ENCODE data around the gene DMKN.

DMKN gene

GRCh38 chr19:35545855-35546381, 32.5 kb upstream of the DMKN start:
- Histone ChIP-seq H3K4me3 (replicated peaks; ENCODE audit: low read depth, low read length) (peak overlapping the region; percentile 78), H3K36me3 (ENCODE audit: control insufficient read depth, insufficient read depth, low read length) (peaks cover 9% of the 10 kb centered on the region), H3K27me3 (replicated peaks; ENCODE audit: control insufficient read depth, insufficient read depth, low read length) (no peaks in the 10 kb centered on the region)
- DNase-seq (ENCODE audit: extremely low read depth, insufficient read length) = peak; percentile 77
- no peak for TF ChIP-seq CTCF (IDR thresholded peaks at IDR 0.05; ENCODE audit: insufficient read depth, low read length, poor library complexity, severe bottlenecking)

DNA sequence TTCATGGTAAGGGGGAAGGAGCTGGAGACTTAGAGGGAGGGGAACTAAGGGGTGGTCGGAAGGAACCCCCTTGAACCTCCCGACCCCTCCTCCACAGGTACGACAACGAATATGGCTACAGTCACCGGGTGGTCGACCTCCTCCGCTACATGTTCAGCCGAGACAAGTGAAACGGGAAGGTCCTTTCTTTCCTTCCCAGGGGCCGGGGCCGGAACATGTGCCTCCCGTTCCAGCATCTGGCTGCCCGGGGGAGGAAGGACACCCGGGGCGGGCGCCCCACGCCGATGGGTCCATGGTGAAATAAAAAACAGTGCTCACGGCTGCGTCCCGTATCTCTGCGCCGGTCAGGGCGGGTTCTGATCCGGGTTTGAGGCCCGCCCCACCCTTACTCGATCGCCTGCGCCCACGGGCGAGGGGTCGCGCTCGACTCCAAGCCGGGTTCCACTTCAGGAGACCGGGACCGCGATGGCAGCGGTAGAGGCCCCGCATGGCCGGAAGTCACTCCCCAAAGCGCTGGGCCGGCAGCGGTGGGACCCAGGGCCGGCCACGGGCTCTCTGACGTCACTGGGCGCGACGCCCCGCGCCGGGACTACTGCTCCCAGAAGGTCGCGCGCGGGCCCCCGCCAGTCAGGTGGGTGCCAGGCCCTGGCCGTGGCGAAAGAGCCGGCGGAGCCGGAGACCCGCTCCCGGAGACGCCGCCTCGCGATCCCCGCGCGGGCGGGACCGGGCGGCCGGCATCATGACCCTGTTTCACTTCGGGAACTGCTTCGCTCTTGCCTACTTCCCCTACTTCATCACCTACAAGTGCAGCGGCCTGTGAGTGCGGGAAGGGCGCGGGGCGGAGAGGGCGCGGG, 31.8 kb upstream of the DMKN start, which contains the start of gene TMEM147:
TSS of gene TMEM147 (plus strand) at position 626 of the 854 bp plus-strand sequence. CDS start at position 740, 114 bp downstream.
- no peak for TF ChIP-seq CTCF (IDR thresholded peaks at IDR 0.05; ENCODE audit: insufficient read depth, low read length, poor library complexity, severe bottlenecking)
- DNase-seq (ENCODE audit: extremely low read depth, insufficient read length) = peak; percentile 91
- peak within 1 kb of the TSS; percentile 78 for H3K4me3 ChIP-seq (replicated peaks; ENCODE audit: low read depth, low read length)
- peaks cover 7% of the 10 kb centered on the region for H3K36me3 ChIP-seq (ENCODE audit: control insufficient read depth, insufficient read depth, low read length)
- H3K27me3 ChIP-seq (replicated peaks; ENCODE audit: control insufficient read depth, insufficient read depth, low read length) = no peaks in the 10 kb centered on the region

GRCh38 chr19:35544110-35544802, 30.8 kb upstream of the DMKN start:
- DNase-seq (ENCODE audit: extremely low read depth, insufficient read length) = no peak
- TF ChIP-seq CTCF (IDR thresholded peaks at IDR 0.05; ENCODE audit: insufficient read depth, low read length, poor library complexity, severe bottlenecking) = no peak
- peak overlapping the region; percentile 78 for H3K4me3 ChIP-seq (replicated peaks; ENCODE audit: low read depth, low read length)
- H3K27me3 ChIP-seq (replicated peaks; ENCODE audit: control insufficient read depth, insufficient read depth, low read length) = no peaks in the 10 kb centered on the region
- peaks cover 4% of the 10 kb centered on the region for H3K36me3 ChIP-seq (ENCODE audit: control insufficient read depth, insufficient read depth, low read length)

DNA sequence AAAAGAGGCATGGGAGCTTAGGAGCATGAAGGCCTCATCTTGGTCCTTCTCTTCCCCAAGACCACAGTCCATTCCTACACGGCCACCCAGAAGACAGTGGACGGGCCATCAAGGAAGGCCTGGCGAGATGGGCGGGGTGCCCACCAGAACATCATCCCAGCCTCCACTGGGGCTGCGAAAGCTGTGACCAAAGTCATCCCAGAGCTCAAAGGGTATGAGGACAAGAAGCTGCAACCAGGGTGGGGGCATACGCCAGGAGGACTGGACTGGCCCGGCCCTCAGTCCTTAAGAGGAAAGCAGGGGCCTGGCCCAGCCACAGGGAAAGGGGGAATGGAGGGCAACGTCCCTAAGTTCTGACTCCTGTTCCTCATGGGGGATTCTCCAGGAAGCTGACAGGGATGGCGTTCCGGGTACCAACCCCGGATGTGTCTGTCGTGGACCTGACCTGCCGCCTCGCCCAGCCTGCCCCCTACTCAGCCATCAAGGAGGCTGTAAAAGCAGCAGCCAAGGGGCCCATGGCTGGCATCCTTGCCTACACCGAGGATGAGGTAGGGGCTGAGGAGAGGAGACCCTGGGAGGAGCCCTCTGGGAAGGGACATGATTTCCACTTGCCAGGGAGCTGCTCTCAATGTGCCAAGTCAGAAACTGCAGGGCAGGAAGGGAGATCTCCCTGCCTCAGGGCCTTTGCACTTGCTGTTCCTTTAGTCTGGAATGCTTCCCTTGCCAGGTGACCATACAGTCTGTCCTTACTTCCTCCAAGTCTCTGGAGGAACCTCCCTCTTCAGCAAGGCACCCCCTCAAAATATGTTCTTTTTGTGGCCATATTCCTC, 30.0 kb upstream of the DMKN start:
- no peak for DNase-seq (ENCODE audit: extremely low read depth, insufficient read length)
- no peaks in the 10 kb centered on the region for H3K27me3 ChIP-seq (replicated peaks; ENCODE audit: control insufficient read depth, insufficient read depth, low read length)
- no peak overlapping the region for H3K4me3 ChIP-seq (replicated peaks; ENCODE audit: low read depth, low read length)
- TF ChIP-seq CTCF (IDR thresholded peaks at IDR 0.05; ENCODE audit: insufficient read depth, low read length, poor library complexity, severe bottlenecking) = no peak
- peaks cover 4% of the 10 kb centered on the region for H3K36me3 ChIP-seq (ENCODE audit: control insufficient read depth, insufficient read depth, low read length)

- no peak for TF ChIP-seq CTCF (IDR thresholded peaks at IDR 0.05; ENCODE audit: insufficient read depth, low read length, poor library complexity, severe bottlenecking)
- no peak overlapping the region for H3K4me3 ChIP-seq (replicated peaks; ENCODE audit: low read depth, low read length)
- H3K27me3 ChIP-seq (replicated peaks; ENCODE audit: control insufficient read depth, insufficient read depth, low read length) = no peaks in the 10 kb centered on the region
- no peak for DNase-seq (ENCODE audit: extremely low read depth, insufficient read length)
- peaks cover 4% of the 10 kb centered on the region for H3K36me3 ChIP-seq (ENCODE audit: control insufficient read depth, insufficient read depth, low read length)
These were observed 28.8 kb upstream of the DMKN start for GRCh38 chr19:35542209-35542608.

Measured in GM06990 (cell line).